Measurements from ENCODE around the gene CNST.

CNST gene

GRCh38 chr1:246695136-246695535 is 128.9 kb downstream of the CNST start:
- Histone ChIP-seq H3K27ac (no peak overlapping the region), H3K4me3 (no peak overlapping the region)
- DNase-seq (ENCODE audit: low spot score), result no peak
- TF ChIP-seq CTCF (IDR thresholded peaks at IDR 0.05), result no peak

GRCh38 chr1:246695666-246696065 is 129.4 kb downstream of the CNST start:
- Histone ChIP-seq H3K27ac (no peak overlapping the region), H3K4me3 (no peak overlapping the region)
- DNase-seq (ENCODE audit: low spot score), result no peak
- no peak for TF ChIP-seq CTCF (IDR thresholded peaks at IDR 0.05)

GRCh38 chr1:246698466-246699094 is 132.3 kb downstream of the CNST start:
- peak overlapping the region; percentile 66 for H3K4me3 ChIP-seq
- DNase-seq (ENCODE audit: low spot score), result no peak
- TF ChIP-seq CTCF (IDR thresholded peaks at IDR 0.05), result no peak
- no peak overlapping the region for H3K27ac ChIP-seq

DNA sequence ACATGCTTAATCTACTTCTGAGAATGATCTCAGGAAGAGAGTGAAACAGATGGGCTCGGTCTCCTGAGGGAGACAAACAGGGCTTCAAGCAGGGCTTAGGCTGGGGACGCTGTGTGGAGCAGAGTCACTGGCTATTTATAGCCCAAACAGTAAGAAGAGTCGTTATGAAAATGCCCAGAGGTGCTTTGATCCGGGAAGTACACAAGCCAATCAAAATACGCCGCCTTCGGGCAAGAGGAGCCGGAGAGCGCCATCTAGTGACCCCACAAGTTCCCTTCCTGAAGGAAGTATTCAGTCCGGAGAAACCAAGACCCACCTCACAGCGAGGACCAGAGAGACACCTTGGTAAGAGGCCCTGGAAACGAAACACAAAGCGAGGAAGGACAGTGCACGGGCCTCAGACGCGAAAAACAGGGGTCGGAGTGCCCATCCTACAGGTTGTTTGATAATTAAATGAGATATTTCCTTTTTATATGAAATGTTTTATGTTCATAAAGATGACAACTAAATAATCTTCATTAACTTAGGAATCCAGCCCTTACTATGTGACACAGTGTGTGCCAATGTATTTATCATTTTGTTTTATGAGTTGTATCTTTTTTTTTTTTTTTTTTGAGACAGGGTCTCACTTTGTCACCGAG is 133.0 kb downstream of the CNST start:
- DNase-seq (ENCODE audit: low spot score), result peak; percentile 86
- peak overlapping the region; percentile 66 for H3K4me3 ChIP-seq
- peak; percentile 71 for TF ChIP-seq CTCF (IDR thresholded peaks at IDR 0.05)
- H3K27ac ChIP-seq, result no peak overlapping the region

- Histone ChIP-seq H3K4me3 (no peak overlapping the region), H3K27ac (no peak overlapping the region)
- TF ChIP-seq CTCF (IDR thresholded peaks at IDR 0.05), result no peak
- no peak for DNase-seq (ENCODE audit: low spot score)
Measured at GRCh38 chr1:246703581-246703980, 137.3 kb downstream of the CNST start.

- no peak for DNase-seq (ENCODE audit: low spot score)
- Histone ChIP-seq H3K4me3 (no peak overlapping the region), H3K27ac (no peak overlapping the region)
- no peak for TF ChIP-seq CTCF (IDR thresholded peaks at IDR 0.05)
Measured at GRCh38 chr1:246705368-246705767, 139.1 kb downstream of the CNST start.

DNA sequence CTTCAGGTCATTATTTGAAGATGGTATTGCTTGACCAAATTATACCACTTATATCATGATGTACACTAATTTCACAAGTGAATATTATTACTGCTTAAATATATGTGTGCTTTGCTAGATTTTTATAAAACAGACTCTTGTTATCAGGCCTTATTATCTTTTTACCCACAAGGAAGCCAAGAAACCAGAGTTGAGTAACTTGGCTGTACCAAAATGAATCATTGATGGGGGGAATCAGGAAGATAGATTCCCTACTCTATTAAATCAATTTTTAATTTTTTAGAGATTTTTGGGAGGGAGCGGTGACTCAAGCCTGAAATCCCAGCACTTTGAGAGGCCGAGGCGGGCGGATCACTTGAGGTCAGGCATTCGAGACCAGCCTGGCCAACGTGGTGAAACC is 141.9 kb downstream of the CNST start:
- Histone ChIP-seq H3K4me3 (no peak overlapping the region), H3K27ac (no peak overlapping the region)
- TF ChIP-seq CTCF (IDR thresholded peaks at IDR 0.05), result no peak
- DNase-seq (ENCODE audit: low spot score), result no peak

All from coronary artery (tissue), 2 donors.